NB4 (cell line): ENCODE measurements around the gene COPS8.

Source experiments
- DNase-seq: peaks from one replicate; pipeline ENCODE4 v3.0.0; 2010; ENCODE audit warnings: low read depth
- H3K4me3 ChIP-seq: one replicate; pipeline ENCODE4 v1.5.1; 2011; ENCODE audit warnings: mild to moderate bottlenecking, low read depth, low read length, moderate library complexity
- CTCF ChIP-seq: IDR thresholded peaks from one replicate; pipeline ENCODE4 v1.5.1; 2012; ENCODE audit warnings: low read depth, low read length
- MAX ChIP-seq: IDR thresholded peaks from 2 replicates; pipeline ENCODE4 v1.6.1; 2011; ENCODE audit warnings: low read depth, low read length
- MYC ChIP-seq: IDR thresholded peaks from 2 replicates; pipeline ENCODE4 v1.6.1; 2011; ENCODE audit warnings: low read depth, low read length
- POLR2A ChIP-seq: IDR thresholded peaks from 2 replicates; pipeline ENCODE4 v1.6.1; 2011; ENCODE audit warnings: mild to moderate bottlenecking; ENCODE audit not compliant: insufficient read length; ENCODE audit errors: extremely low read depth

The COPS8 gene

GRCh38 chr2:237044281-237044680 lies 41.4 kb upstream of the COPS8 start:
- no peak overlapping the region for H3K4me3 ChIP-seq
- no peak for TF ChIP-seq POLR2A
- no peak for TF ChIP-seq MAX
- no peak for TF ChIP-seq MYC
- no peak for TF ChIP-seq CTCF
- no peak for DNase-seq

GRCh38 chr2:237045449-237045848 lies 40.2 kb upstream of the COPS8 start:
- no peak for TF ChIP-seq POLR2A
- TF ChIP-seq MAX, result no peak
- no peak for TF ChIP-seq MYC
- no peak for TF ChIP-seq CTCF
- no peak for DNase-seq
- no peak overlapping the region for H3K4me3 ChIP-seq

GRCh38 chr2:237048595-237048994 lies 37.1 kb upstream of the COPS8 start:
- H3K4me3 ChIP-seq, result no peak overlapping the region
- no peak for DNase-seq
- no peak for TF ChIP-seq POLR2A
- TF ChIP-seq MYC, result no peak
- no peak for TF ChIP-seq CTCF
- TF ChIP-seq MAX, result no peak

- no peak overlapping the region for H3K4me3 ChIP-seq
- DNase-seq, result no peak
- TF ChIP-seq POLR2A, result no peak
- TF ChIP-seq MAX, result no peak
- no peak for TF ChIP-seq MYC
- no peak for TF ChIP-seq CTCF
These were observed 33.8 kb upstream of the COPS8 start for GRCh38 chr2:237051861-237052260.

- no peak for DNase-seq
- H3K4me3 ChIP-seq, result no peak overlapping the region
These were observed 32.6 kb upstream of the COPS8 start for GRCh38 chr2:237053066-237053465.

More at GRCh38 chr2:237053066-237053465, 32.6 kb upstream of the COPS8 start:
- TF ChIP-seq CTCF, result no peak
- TF ChIP-seq POLR2A, result no peak
- TF ChIP-seq MYC, result no peak
- no peak for TF ChIP-seq MAX
